GM21528 (cell line): ENCODE measurements around the gene NCR3LG1.

Experiments used
- ATAC-seq: cut with Tn5 transposase; IDR thresholded peaks from one replicate; pipeline ENCODE4 v1.9.1; 2021; ENCODE audit warnings: mild to moderate bottlenecking, moderate library complexity; ENCODE audit not compliant: unreplicated experiment, low FRiP score

Gene NCR3LG1, protein sequence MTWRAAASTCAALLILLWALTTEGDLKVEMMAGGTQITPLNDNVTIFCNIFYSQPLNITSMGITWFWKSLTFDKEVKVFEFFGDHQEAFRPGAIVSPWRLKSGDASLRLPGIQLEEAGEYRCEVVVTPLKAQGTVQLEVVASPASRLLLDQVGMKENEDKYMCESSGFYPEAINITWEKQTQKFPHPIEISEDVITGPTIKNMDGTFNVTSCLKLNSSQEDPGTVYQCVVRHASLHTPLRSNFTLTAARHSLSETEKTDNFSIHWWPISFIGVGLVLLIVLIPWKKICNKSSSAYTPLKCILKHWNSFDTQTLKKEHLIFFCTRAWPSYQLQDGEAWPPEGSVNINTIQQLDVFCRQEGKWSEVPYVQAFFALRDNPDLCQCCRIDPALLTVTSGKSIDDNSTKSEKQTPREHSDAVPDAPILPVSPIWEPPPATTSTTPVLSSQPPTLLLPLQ

DNA sequence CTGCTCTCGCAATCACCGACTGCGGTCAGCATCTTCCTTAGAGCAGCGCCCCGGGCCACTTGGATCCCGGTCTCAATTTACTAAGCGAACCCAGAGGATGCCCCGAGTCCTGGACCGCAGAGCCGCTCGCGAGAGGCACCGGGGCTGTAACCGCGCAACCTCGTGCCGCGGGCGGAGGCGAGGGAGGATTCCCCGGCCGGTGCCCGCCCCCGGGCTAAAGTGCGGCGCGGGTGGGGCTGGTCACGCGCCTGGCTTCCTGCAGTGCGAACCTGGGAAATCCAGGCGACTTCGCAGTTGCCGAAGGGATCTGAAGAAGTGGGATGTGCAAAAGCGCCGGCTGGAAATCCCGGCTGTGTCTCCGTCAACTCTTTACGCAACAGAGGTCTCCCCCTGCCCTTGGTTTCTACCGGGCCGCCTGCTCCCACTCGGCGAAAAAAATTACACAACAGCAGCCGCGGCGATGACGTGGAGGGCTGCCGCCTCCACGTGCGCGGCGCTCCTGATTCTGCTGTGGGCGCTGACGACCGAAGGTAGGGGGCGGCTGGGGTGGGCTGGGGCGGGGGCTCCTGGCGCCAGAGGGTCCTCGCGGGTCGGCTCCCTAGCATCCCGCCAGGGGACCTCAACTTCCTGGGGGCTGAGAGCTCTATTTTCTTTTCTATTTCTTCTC is at the start of gene NCR3LG1:
NCR3LG1 (plus strand) TSS at position 291 of the 667 bp plus-strand sequence; CDS start at position 461, 170 bp downstream.
- no peak for ATAC-seq

DNA sequence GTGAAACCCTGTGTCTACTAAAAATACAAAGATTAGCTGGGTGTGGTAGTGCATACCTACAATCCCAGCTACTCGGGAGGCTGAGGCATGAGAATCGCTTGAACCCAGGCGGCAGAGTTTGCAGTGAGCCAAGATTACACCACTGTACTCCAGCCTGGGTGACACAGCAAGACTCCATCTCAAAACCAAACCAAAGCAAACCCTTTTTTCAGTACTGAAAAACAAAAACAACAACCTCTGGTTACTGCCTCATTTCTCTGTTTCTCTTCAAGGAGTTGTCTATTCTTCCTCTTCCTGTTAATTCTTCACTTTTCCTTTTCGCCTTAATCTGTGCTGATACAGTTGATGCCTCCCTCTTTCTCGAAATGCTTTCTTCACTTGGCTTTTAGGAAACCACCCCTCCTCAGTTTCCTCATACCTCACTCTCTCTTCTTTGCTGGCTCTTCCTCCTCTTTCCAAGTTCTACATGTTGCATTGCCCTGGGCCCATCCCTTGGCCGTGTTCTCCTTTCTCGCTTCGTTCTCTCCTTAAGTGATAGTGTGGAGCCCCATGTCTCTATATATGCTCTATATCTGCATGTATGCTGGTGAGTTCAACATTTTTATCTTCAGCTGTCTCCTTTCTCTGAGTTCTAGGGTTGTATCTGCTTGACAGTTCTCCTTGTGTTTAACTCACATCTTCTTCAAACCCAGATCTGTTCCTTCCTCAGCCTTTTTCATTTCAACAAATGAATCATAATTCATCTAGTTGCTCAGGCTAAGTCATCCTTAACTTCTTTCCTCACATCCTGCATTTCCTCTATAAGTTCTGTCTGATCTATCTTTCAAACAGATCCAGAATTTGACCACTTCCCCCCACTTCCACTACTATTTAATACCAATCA is 38.0 kb upstream of the NCR3LG1 start:
- ATAC-seq = no peak

DNA sequence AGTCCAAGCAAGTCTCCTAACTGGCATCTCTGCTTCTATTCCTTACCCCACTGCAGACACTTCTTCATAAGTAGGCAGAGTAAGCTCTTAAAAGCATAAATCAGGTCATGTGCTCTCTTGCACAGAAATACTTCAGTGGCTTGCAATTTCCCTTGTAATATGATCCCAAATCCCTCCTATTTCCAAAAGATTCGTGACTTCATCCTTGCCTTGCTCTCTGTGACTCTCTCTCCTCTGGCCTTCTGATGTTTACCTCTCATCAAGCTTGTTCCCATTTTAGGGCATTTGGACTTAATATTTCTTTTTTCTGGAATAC is 37.4 kb upstream of the NCR3LG1 start:
- ATAC-seq = no peak

DNA sequence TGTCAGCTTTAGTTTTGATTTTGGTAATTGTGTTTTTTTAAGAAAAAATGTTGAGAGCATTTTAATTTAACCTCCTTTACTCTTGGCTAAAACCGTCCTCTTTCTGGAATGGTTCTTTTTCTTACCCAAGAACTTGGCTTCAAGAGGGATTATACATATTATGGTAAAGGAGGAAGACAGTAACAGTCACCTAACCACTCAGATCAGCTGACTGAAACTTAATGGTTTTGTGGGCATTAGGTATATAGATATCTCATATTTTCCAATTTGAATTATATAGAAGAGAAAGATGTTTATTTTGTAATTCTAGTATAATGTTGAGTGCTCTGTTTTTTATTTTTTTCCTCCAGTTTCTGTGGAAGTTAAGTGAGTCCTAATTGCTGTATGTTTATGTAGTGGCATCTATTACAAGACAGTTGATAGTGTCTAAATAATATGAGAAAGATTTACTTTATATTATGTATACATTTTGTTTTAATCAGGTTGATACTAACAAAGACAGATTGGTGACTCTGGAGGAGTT is 36.6 kb upstream of the NCR3LG1 start:
- no peak for ATAC-seq

DNA sequence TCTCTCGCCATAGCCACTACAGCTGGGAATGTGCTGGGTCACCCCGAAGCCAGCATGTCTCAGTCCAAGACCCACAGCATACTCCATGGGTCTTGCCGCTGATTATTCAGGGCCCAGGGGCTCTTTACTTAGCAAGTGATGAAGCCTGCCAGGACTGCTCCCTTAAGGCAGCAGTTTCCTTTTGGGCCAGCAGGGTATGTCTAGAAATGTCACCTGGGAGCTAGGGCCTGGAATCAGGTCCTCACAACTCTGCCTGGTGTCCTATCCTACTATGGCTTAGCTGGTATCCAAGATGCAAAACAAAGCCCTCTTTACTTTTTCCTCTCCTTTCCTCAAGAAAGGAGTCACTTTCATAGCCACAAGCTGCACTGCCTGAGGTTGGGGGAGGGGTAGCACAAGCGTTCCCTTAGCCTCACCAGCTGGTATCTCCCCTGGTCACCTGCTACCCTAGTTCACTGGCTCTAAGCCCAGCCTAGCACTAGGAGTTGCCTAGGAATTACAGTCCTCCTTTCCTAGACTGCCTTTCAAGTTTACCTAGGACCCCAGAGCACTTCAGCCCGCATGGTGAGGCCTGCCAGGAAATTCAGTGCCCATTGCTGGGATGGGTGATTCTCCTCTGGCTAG is 22.6 kb upstream of the NCR3LG1 start:
- no peak for ATAC-seq

DNA sequence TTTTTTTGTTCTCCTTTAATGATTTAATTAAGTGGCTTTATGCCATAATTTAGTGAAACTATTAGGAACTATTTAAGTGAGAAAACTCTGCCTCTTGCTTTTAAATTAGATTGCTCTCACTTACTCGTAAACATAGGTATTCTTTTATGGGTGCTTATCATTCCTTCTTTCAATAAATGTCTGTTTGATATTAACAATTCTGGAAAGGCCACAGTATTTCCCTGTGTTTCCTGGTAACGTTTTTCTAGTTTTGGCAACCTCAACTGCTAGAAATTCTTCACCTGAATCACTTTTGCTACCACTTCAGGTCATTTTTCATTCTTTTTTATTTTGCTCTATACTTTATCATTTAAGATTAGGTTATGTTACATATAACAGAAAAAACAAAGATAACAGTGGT is 19.9 kb upstream of the NCR3LG1 start:
- ATAC-seq = no peak

DNA sequence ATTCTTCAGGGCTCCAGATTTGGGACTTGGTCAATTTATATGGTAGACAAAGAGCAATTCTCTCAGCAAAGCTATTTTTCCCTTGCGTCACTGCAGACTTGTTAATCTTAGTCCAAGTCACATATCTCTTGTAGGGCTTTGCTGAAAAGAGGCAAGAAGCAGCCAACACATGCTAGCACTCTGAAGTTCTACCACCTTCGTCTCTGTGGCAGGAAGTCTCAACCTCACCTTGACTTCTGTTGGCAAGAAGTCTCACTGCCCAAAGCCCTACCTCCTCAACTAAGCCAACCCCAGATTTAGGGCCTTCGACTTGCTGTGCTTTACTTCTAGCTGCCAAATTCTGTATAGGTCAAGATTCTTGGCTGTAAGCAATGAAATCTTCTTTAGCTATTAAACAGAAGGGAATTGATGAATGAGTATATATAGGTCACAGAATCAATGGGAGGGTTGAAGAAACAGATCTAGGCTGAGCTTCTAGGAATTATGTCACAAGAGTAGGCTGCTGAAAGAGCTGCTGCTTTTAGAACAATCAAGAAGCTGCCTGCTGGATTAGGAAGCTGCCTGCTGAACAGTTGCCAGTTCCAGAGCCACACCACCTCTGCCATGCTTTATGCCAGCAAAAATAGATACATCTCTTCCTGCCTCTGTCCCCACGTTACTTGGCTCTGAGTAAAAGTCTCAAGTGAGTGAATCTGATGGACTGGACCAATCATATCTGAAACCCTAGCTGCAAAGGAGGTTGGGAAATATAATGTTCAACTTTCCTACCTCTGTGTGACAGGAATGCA is 17.6 kb upstream of the NCR3LG1 start:
- ATAC-seq = no peak

DNA sequence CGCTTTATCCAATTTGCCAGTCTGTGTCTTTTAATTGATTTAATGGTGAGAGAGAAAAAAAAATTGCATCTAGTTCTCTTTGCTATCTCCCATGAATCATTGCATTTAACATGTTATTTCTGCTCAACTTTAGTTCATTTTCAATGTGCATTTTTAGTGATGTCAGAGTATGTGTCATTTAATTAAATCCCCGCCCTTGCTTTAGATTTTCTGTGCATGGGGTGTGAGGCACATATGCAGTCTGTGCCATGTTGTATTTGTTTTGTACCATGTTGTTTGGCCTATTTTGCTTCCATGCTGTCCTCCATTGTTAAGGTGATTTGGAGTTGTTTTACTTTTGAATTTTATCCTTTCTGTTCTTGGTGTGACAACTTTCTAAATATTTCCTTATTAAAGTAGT is 8.3 kb upstream of the NCR3LG1 start:
- no peak for ATAC-seq

DNA sequence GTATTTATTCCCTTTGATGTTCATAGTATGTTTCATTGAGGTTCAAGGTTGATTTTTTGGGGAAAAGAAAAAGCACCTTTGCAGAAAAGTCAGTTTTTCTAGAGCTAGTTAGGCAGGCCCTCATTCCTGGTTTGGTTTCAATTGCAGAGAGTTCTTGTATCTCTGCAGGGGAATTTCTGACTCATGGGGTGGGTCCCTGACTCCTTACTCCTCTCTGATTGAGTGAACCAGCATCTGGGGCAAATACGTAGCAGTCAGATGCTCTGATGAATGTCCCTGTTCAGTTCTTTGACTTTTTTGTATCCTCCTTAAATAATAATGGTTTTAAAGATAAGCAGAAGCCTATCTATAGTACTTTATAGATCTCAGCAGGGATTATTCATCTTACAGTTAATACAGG is 7.7 kb upstream of the NCR3LG1 start:
- ATAC-seq = no peak

DNA sequence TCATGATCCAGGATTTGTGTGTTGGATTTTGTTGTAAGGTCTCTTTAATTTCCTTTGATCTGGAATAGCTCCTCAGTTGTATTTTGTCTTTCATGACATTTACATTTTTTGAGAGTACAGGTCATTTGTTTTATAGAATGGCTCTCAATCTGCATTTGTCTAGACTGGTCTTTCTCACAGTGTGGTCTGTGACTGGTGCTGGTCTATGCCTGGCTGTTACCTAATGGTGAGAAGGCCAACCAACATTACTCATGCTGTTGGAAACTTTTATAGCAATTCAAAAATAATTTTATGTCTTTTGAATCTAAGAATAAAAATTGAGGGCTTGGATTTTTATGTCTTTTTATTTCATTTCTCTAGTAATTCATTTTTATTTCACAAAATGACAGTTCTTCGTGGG is 3.9 kb upstream of the NCR3LG1 start:
- no peak for ATAC-seq

DNA sequence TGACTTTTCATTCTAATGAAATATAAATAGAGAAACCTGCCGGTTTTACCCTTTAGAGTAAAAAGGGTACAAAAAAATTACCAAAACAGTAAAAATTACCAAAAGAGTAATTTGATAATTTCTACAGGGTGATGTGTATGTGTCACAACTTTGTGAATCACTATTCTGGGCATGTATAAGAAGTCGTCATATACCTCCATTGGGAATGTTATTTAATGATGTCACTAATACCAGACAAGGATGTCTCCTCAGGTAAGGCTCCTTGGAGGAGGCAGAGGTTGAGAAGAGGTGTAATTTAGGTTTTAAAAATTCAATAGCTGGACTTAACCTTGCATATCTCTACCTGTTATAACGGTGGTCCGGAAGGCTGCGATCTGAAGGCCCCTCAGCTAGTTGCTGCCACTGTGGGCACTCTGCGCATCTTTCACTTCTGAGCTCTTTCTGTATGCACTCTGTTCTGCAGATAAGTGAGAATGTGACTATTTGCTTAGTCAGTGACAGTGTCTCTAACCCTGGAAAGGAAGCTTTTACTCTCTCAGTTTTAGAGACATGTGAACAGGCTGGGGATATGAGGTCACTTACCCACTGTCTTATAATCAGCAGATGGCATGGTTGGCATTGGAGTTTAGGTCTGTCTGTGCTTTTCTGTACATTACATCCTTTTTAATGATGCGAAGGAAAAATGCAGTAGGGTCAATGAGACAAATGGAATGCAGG is 987 bp upstream of the NCR3LG1 start:
- no peak for ATAC-seq

DNA sequence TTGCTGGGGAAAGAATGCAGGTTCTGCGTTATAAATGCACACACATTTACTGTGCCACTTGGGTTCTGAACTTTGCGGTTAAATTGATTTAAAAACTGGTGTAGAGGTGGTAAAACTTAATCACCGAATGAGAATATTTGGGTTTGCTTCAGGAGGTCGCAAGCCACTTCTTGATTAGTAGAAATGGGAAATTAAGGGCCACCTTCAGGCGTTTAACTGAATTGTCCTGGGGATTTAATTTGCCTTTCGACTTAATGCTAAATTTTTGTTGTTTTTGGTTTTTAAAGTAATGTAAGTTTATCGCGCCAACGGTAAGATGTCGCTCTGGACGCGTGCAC is 459 bp upstream of the NCR3LG1 start:
- ATAC-seq = no peak

DNA sequence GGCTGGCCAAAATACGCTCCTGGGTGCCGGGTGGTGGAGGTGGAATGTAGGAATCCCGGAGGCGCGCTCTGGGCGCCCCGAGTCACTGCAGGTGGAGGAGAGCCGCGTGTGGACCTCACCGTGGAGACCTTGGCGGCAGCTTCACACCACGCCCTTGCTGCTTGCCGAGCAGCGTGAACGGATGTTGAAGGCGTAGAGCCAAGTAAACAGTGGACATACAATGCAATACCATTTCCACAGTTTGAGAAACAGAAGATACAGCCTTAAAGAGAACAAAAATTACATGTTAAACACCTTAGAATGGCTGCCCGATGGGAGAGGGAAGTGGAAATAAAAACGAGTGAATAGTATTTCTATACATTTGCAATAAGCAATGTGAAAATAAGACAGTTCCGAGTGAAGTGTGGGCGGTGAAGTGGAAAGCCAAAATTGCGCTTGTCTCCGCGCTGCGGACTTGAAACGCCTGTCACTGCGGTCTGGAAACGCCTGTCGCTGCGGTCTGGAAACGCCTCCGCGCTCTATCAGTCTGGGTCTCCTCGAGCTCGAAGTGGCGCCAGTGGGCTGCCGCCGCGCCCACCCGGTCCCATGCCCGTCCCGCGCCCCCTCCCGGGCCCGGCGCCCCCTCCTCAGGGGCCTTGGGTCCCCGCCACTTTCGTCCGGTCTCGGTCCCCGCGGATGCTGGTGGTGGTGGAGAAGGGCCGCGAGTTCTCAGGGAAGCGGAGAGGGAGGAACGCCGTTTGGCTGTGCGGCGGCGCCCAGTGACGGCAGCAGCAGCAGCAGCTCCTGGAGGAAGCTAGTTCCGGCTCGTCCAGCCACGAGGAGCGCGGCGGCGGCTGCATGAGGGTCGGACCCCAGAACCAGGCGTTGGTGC is 1.6 kb downstream of the NCR3LG1 start:
- ATAC-seq = no peak

DNA sequence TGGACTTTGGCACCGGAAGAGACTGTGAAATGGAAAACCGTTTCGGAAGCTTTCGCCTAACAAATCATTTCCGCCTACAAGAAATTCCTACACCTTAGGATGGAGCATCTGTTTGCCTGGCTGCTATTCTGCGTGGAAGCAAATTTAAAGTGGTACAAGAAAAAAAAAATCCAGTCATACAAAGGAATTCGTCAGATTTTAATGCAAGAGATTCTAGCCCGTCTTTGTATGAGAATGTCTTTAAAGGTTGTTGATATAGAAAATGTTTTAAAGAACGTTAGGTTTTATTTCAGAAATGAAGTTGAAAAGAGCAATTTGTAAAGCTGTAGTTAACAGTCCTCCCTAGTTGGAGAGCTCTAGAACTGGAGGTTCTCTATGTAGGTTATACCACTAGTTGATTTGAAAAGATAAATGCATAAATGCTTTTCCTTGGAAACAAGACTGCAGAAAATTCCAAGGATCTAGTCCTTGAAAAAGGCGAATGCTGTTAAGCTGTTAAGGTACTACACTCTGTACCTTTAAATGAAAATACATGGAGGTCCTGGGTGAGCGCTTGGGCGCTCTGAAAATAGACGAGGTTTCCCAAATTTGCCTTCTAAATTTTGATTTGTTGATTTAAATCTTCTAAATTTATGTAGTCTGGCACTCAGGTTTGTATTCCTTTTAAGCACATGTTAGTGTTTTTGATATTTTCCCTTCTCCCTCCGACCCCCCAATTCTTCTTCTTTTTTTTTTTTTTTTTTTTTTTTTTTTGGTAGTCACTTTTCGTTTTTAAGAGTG is 2.4 kb downstream of the NCR3LG1 start:
- ATAC-seq = no peak

DNA sequence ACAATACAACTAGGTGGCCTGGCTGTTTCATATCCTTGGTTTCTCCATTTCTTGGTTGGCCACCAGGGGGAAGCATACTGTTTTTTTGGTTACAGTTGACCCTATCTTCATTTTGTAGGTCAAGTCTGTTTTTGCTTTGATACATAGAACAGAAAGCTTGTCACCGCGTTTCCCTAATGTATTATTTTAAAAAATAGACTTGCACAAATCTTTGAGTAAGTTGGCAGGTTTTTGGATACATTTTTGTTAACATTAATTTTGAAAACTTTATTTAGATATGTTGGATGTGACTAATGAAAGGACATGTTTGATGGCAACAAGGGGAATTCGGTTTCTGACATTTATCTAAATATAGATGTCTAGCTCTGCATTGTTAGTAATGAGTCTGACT is 3.0 kb downstream of the NCR3LG1 start:
- no peak for ATAC-seq

DNA sequence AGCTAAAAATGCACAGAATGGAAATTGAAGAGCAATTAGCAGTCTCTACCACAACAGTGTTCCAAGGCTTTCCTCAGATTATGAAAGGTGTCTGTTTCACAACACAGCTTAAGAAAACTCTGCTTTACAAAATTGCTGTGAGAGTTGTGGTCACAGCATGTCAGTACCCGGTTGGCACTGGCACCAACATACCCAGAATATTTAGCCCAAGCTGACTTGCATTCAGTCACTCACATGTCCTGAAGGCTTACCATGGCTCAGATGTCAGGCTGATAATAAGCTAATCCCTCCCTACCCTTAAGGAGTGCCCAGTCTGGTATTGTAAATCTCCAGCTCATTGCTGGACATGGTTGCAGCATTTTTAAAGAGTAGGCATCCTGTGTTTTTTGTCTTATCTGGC is 14.9 kb downstream of the NCR3LG1 start:
- ATAC-seq = no peak

DNA sequence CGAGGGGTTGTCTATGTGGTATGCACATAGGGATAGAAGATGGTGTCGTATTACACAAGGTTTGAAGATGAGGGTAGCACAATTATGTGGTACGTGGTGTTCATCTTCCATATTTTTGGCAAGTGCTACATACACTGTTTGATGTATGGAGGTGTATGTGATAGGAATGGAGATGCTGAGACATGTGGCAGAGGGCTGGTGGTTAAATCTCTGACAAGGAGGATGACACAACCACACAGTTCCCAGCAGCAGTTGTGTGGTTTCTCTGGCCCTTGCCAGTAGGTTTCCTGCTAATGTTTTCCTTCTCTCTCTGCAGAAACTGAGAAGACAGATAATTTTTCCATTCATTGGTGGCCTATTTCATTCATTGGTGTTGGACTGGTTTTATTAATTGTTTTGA is 17.0 kb downstream of the NCR3LG1 start:
- no peak for ATAC-seq

DNA sequence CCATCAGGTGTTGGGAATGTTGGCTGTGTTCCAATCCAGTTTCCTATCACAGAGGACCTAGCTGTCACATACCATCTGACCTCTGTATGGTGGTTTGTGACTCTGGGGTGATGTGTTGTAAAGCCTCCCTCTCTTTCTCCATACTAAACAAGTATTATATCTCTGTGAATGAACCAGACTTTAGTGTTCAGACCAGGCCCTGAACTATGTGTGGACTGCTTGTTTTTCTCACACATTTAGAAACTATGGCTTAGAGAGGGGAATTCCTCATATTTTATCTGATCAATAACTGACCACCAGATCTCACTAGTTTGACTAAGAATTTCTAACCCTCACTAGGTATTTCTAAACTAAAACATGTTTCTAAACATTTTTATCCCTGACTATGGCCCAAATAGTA is 17.5 kb downstream of the NCR3LG1 start:
- no peak for ATAC-seq
